HG02610 (cell line): ENCODE measurements around the gene MMP20.

Source experiments
- ATAC-seq: cut with Tn5 transposase; IDR thresholded peaks from one replicate; pipeline ENCODE4 v1.9.1; 2021; ENCODE audit warnings: mild to moderate bottlenecking, moderate library complexity; ENCODE audit not compliant: unreplicated experiment

The MMP20 gene

DNA sequence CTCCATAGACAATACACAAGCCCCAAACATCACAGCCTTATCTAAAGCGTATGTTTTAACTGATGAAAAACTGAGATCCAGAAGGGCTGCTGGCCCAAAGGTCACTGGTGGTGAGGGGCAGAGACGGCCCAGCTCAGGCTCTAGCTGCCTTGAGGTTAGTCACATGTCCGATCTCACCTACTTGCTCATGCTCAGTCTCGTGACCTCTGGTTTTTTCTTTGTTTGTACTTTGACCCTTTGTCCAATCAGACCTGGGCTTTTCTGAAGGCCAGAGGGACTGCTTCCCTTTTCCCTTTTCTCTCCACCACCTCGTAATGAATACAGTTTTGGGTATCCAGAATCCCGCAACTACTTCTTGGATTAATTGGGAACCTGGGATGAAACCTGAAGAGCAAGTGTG, 28.6 kb downstream of the MMP20 start:
- ATAC-seq, result no peak

DNA sequence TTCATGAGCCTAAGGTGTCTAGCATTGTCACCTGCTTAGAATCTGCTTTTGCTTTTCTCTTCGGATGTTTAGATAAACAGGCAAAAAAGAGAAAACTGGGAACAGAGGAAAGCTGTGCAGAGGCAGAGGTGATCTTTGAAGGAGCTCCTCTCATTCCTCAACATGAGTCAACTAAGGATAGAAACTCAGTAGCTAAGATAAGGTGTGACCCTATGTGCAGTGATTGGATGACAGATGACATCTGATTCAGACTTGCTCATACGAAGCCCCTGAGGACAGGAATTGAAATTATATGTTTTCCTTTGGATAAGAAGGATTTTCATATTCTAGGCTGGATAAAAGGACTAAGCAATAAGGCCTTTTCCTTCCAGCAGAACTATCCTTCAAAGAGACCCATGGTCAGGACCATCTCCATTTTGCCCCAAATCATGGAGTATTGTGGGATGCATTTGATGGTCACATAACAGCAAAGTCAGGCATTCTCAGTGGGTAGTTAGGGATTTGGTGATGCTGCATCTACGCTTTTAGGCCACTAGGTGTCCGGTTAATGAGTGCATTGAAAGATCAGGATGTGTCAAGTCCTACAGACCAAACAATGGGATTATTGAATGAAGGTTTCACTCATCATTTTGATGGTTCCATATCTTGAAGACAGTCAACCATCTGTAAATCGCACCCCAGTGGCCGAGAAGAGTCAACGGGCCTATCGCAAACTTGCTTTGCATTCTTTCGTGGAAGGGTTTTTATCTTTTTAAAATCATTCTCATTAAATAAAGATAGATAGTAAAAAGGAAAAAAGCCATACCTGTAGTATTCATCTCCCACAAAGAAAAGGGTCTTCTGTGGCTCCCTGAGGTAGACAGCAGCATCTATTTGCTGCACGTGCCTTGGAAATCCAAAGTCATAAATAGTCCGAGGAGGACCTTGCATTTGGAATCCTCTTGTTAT, 32.2 kb downstream of the MMP20 start:
- peak; percentile 30 for ATAC-seq

DNA sequence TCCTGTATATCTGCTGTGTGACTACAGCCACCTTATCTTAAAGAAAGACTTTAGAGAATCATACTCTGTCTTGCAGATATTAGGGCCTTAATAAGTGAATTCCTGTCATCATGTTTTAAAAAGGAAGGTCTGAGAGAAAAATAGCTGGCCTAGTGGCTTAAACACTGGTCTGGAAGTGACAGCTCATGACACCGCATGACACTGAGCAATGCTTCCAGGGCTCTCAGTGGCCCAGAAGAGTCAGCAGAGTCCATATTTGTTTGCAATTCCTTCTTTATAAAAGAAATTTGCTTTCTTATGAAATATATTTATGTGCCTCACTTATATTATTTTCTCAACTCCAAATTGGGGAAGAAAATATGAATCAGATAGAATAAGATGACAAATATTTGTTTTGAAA, 33.0 kb downstream of the MMP20 start:
- ATAC-seq, result no peak

DNA sequence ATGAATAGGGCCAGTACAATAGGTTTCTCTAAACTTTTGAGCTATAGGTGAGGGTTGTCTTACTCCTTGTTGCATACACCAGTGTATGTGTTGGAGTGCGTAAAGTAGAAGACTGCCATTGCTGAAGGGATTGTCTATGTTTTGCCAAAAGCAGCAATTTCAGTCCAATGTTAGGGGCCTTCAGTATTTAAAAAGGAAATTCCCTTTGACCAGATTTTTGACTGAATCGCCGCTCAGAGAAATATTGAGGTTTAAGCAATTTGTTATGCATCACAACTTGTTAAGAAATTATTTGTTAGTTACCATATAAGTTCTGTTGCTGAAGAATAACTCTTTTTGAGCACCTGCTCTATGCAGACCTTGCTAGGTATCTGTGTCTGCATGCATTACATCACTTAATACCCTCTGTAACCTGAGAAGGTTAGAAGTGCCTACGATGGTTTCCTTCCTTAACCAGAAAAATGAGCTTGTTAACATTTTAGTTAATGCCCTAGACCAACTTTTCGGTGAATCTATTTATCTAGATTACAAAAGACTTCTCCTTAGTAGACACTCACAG, 33.9 kb downstream of the MMP20 start:
- peak; percentile 52 for ATAC-seq

GRCh38 chr11:102590276-102591049, 34.7 kb downstream of the MMP20 start:
- ATAC-seq, result peak; percentile 14

- peak; percentile 75 for ATAC-seq
Measured at GRCh38 chr11:102589047-102589459, 36.1 kb downstream of the MMP20 start.

- no peak for ATAC-seq
Measured at GRCh38 chr11:102587722-102588121, 37.4 kb downstream of the MMP20 start.

DNA sequence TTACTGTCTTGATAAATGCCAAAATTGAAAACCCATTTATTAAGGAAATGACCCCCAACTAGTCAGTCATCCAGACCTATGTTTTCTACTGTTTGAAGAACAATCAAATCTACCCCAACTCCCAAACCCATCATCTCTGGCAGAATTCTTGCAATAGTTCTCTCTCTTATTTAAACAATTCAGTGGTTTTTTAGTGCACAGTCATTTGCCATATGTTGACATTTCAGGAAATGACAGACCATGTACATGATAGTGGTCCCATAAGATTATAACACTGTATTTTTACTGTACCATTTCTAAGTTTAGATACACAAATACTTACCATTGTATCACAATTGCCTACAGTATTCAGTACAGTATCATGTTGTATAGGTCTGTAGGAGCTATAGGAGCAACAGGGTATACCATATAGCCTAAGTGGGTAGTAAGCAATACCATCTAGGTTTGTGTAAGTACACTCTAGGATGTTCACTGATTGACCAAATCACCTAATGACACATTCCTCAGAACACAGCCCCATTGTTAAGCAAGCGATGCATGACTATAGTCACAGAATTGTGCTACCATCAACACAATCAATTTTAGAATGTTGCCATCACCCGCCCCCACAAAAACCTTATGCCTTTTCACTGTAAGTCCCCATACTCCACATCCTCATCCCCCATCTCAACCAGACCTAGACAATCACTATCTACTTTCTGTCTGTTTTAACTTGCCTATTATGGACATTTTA, 41.8 kb downstream of the MMP20 start:
- ATAC-seq, result no peak

GRCh38 chr11:102582140-102582539, 43.0 kb downstream of the MMP20 start:
- ATAC-seq, result no peak

DNA sequence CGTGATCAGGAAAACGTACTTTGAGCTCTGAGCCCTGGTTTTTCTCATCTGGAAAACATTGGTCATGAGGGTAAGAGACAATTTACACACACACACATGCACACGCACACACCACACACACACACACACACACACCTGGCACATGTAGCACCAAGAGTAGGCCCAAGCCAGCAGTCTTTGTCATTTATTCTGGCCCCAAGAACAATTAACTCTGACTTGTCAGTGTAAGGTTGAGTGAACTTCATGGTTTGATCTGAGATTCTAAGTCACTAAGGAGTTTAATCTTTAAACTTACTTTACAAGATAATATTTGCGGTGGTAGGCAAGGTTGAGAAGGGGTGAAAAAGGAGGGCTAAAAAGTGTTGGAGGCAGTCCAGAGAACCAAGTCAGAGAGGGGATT, 44.1 kb downstream of the MMP20 start:
- ATAC-seq, result no peak

GRCh38 chr11:102580185-102580951, 44.8 kb downstream of the MMP20 start:
- ATAC-seq, result peak; percentile 74

DNA sequence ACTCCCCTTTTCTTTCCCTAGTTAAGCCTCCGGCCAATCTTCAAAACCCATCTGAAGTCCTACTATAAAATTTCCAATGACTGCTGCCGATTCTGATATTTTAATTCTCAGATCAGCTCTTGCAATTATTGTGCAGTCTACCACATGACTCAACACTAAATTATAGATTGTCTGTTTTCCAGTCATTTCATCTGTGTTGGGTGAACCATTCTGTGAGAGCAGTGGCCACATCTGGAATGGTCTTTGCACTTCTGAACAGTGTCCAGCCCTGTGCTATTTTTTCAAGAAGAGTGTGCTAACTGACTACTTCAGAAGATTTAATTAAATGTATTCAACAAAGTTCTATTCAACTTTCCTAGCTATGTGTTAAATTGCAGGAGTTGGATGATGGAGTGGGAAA, 47.4 kb downstream of the MMP20 start:
- ATAC-seq, result no peak

GRCh38 chr11:102577182-102577581, 48.0 kb downstream of the MMP20 start:
- ATAC-seq, result peak; percentile 37

DNA sequence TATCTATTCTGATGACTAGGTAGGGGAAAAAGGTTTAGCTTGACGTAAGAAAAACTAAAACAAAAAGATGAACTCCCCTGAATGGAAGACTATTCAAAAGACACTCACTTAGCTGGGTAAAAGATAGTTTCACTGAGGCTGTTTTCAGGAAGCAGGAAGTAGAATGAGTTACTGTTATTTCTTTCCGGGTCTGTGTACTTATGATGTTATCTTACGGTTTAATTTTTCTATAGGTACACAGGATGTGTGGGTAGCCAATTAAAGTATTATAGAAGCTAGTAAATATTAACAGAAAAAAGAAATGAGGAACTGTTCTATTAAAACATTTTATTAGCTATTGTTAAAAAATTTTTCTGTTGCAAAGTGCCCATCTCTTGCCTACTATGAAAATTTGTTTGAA, 48.8 kb downstream of the MMP20 start:
- ATAC-seq, result no peak

GRCh38 chr11:102575012-102575411, 50.1 kb downstream of the MMP20 start:
- ATAC-seq, result no peak

DNA sequence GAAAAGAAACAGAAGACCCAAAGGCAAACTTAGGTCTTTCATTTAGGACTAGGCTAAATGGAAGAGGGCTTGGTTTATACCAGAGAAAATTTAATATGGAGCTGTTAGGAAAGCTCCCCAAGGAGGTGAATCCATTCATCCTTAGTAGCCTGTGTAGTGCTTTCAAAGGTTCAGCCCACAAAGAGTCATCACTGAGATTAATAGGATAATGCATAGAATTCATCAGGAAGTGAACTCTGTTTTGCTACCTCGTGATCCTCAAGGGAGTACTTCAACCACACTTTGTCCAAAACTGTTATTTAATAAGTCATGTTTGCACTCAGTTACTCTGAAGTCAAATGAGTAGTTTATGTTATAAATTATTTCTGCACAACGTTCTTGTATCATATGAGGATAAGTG, 51.3 kb downstream of the MMP20 start:
- ATAC-seq, result no peak

DNA sequence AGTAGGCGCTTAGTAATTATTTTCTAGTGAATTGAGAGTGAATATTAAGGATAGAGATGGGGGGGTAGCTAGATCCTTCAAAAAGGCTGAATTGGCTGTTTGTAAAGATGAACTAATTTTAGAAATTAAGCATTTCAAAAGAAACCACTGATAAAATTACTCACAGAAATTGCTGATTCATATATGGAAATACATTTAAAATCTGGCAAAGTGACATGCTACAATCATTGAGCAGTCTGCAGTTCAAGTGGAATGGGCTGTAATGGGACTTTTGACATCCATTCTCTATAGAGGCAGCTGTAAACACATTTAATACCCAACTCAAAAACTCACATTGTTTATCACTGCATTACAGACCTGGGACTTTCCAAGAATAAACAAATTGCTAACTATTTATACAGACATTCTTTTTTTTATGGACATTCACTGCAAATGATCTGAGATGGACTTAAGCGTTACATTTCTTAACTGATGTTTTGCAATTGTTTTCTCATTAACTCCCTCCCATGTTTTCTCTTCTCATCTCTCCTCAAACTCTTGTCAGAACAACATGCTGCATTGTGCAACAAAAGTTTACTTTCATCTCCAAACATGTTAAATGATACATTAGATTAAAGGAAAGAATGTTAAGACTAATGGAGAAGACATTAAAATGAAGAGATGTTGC, 52.4 kb downstream of the MMP20 start:
- ATAC-seq, result peak; percentile 40

GRCh38 chr11:102568851-102569250, 56.3 kb downstream of the MMP20 start:
- ATAC-seq, result no peak

- ATAC-seq, result no peak
Measured at GRCh38 chr11:102566112-102566511, 59.0 kb downstream of the MMP20 start.

DNA sequence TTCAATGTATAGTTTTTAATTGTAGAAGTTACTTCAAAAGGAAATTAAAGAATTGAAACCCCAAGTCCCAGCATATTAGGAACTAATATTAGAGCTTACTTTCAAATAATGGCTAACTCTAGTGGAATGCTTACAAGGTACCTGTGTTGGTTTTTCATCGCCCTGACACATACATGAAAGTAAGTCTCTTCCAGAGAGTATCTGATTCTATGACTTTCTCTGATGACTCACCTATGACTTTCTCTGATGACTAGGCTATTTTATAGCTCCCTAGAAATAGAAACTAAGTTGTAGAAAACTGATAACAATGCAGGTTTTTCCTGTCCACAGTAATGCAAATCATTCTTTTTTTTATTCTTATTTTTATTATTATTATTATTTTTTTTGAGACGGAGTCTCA, 61.0 kb downstream of the MMP20 start:
- peak; percentile 80 for ATAC-seq
